Measurements from ENCODE around the gene ITGAD.

Gene ITGAD

GRCh38 chr16:31388535-31388934 is 4.6 kb upstream of the ITGAD start:
- Histone ChIP-seq H3K4me1 (ENCODE audit: low read length) (peaks cover 20% of the 10 kb centered on the region), H3K79me2 (ENCODE audit: low read length) (no peaks in the 10 kb centered on the region), H3K4me2 (ENCODE audit: low read length) (no peak overlapping the region), H3K9me3 (ENCODE audit: insufficient read depth, low read length) (no peaks in the 10 kb centered on the region), H3K27me3 (ENCODE audit: low read depth, low read length) (peaks cover 13% of the 10 kb centered on the region; the same call in 1 of the 2 replicates), H2AFZ (ENCODE audit: low read depth, low read length) (no peak overlapping the region), H4K20me1 (ENCODE audit: insufficient read depth, low read length) (no peaks in the 10 kb centered on the region), H3K4me3 (ENCODE audit: low read length) (no peak overlapping the region), H3K9ac (ENCODE audit: low read length) (no peak overlapping the region), H3K36me3 (replicated peaks; ENCODE audit: low read depth, low read length) (no peaks in the 10 kb centered on the region), H3K27ac (ENCODE audit: low read length) (no peak overlapping the region)
- TF ChIP-seq, protein P1, sequence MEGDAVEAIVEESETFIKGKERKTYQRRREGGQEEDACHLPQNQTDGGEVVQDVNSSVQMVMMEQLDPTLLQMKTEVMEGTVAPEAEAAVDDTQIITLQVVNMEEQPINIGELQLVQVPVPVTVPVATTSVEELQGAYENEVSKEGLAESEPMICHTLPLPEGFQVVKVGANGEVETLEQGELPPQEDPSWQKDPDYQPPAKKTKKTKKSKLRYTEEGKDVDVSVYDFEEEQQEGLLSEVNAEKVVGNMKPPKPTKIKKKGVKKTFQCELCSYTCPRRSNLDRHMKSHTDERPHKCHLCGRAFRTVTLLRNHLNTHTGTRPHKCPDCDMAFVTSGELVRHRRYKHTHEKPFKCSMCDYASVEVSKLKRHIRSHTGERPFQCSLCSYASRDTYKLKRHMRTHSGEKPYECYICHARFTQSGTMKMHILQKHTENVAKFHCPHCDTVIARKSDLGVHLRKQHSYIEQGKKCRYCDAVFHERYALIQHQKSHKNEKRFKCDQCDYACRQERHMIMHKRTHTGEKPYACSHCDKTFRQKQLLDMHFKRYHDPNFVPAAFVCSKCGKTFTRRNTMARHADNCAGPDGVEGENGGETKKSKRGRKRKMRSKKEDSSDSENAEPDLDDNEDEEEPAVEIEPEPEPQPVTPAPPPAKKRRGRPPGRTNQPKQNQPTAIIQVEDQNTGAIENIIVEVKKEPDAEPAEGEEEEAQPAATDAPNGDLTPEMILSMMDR (IDR thresholded peaks at IDR 0.05; ENCODE audit: low read depth, low read length) = no peak
- TF ChIP-seq EZH2phosphoT487 (IDR thresholded peaks at IDR 0.05; ENCODE audit: low read depth) = no peak

- no peaks in the 10 kb centered on the region for H4K20me1 ChIP-seq (ENCODE audit: insufficient read depth, low read length)
- no peak for TF ChIP-seq EZH2phosphoT487 (IDR thresholded peaks at IDR 0.05; ENCODE audit: low read depth)
- no peak overlapping the region for H3K9ac ChIP-seq (ENCODE audit: low read length)
- no peaks in the 10 kb centered on the region for H3K9me3 ChIP-seq (ENCODE audit: insufficient read depth, low read length)
- H3K4me3 ChIP-seq (ENCODE audit: low read length) = no peak overlapping the region
- H3K4me1 ChIP-seq (ENCODE audit: low read length) = peaks cover 21% of the 10 kb centered on the region
- H3K4me2 ChIP-seq (ENCODE audit: low read length) = no peak overlapping the region
- no peak overlapping the region for H2AFZ ChIP-seq (ENCODE audit: low read depth, low read length)
- peaks cover 13% of the 10 kb centered on the region; the same call in 1 of the 2 replicates for H3K27me3 ChIP-seq (ENCODE audit: low read depth, low read length)
- no peaks in the 10 kb centered on the region for H3K79me2 ChIP-seq (ENCODE audit: low read length)
- H3K27ac ChIP-seq (ENCODE audit: low read length) = no peak overlapping the region
- H3K36me3 ChIP-seq (replicated peaks; ENCODE audit: low read depth, low read length) = no peaks in the 10 kb centered on the region
Measured at GRCh38 chr16:31390504-31391041, 2.6 kb upstream of the ITGAD start.

DNA sequence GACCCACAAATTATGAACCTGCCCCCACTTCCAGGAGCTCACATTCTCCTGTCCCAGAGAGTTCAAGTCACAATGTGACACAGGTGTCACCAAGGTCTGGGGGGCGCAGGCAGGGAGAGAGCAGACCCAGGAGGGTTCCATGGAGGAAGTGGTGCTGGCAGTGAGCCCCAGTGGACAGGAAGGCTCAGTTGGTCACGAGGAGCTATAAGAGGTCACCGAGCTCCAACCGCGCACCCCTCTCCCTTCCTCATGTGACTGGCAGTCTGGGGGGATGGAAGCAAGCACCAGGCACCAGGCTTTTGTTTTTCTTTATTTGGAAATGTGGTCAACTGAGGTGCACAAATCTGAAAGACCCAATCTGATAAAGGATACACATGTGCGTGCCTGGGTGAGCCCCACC is 2.5 kb downstream of the ITGAD start:
- no peak overlapping the region for H3K4me3 ChIP-seq (ENCODE audit: low read length)
- H3K27ac ChIP-seq (ENCODE audit: low read length) = no peak overlapping the region
- no peaks in the 10 kb centered on the region for H3K36me3 ChIP-seq (replicated peaks; ENCODE audit: low read depth, low read length)
- H2AFZ ChIP-seq (ENCODE audit: low read depth, low read length) = no peak overlapping the region
- no peaks in the 10 kb centered on the region for H4K20me1 ChIP-seq (ENCODE audit: insufficient read depth, low read length)
- no peaks in the 10 kb centered on the region for H3K27me3 ChIP-seq (ENCODE audit: low read depth, low read length)
- H3K9me3 ChIP-seq (ENCODE audit: insufficient read depth, low read length) = no peaks in the 10 kb centered on the region
- H3K9ac ChIP-seq (ENCODE audit: low read length) = no peak overlapping the region
- no peak overlapping the region for H3K4me2 ChIP-seq (ENCODE audit: low read length)
- no peak for TF ChIP-seq EZH2phosphoT487 (IDR thresholded peaks at IDR 0.05; ENCODE audit: low read depth)
- TF ChIP-seq, protein P1 (IDR thresholded peaks at IDR 0.05; ENCODE audit: low read depth, low read length) = no peak
- peaks cover 26% of the 10 kb centered on the region for H3K4me1 ChIP-seq (ENCODE audit: low read length)
- H3K79me2 ChIP-seq (ENCODE audit: low read length) = no peaks in the 10 kb centered on the region

- no peaks in the 10 kb centered on the region for H3K79me2 ChIP-seq (ENCODE audit: low read length)
- no peak overlapping the region for H2AFZ ChIP-seq (ENCODE audit: low read depth, low read length)
- H3K4me3 ChIP-seq (ENCODE audit: low read length) = no peak overlapping the region
- no peaks in the 10 kb centered on the region for H3K36me3 ChIP-seq (replicated peaks; ENCODE audit: low read depth, low read length)
- no peak overlapping the region for H3K27ac ChIP-seq (ENCODE audit: low read length)
- H4K20me1 ChIP-seq (ENCODE audit: insufficient read depth, low read length) = no peaks in the 10 kb centered on the region
- H3K9me3 ChIP-seq (ENCODE audit: insufficient read depth, low read length) = no peaks in the 10 kb centered on the region
- H3K9ac ChIP-seq (ENCODE audit: low read length) = no peak overlapping the region
- H3K27me3 ChIP-seq (ENCODE audit: low read depth, low read length) = no peaks in the 10 kb centered on the region
- no peak for TF ChIP-seq EZH2phosphoT487 (IDR thresholded peaks at IDR 0.05; ENCODE audit: low read depth)
- TF ChIP-seq, protein P1 (IDR thresholded peaks at IDR 0.05; ENCODE audit: low read depth, low read length) = no peak
- H3K4me1 ChIP-seq (ENCODE audit: low read length) = peaks cover 26% of the 10 kb centered on the region
- H3K4me2 ChIP-seq (ENCODE audit: low read length) = no peak overlapping the region
Measured at GRCh38 chr16:31397096-31397660, 4.0 kb downstream of the ITGAD start.

Measured in OCI-LY3 (cell line).